ENCODE results near the gene F2RL1.

DNA sequence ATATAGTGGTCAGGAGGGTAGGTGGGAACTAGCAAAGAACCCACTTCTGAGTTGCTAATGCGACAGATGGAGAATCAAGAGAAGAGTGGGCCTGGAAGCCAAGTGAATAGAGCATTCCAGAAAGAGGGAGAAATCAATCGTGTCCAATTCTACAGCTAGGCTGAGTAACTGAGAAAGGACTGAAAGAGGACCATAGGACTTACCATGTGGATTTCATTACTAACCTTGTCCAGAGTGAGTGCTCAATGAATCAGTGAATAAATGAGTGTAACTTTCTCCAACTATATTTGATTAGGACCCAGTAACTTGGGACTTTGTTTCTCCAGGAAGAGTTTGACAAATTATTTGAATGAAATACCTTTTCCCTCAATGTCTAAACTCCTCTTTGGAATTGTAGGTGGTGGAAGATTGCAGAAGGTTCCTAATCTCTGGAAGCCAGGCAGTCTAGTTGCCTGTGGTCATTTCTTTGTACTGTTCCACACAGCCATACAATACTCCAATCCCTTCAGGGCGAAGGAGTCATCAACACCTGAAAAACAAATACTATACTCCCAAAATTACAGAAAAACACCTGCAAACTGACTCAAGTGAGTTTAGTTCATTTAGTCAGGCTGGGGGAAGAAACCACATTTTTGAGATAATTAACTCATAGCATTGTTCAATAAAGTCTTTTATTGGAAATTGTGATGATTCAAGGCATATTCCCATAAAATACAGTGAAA lies 2.6 kb upstream of the F2RL1 start:
- TF ChIP-seq FOXP2 (optimal IDR thresholded peaks at IDR 0.05; ENCODE audit: borderline replicate concordance, extremely low read depth, extremely low read length, insufficient read depth) (no peak), POLR2AphosphoS5 (IDR thresholded peaks at IDR 0.05; ENCODE audit: low read depth, low read length) (no peak)
